Testis (tissue), 2 donors: ENCODE data around the gene ITPK1.

Experiments used
- CTCF ChIP-seq, 3 experiments: fragments of 450-650 bp in 2 of 3; fragments of 200-600 bp in 1 of 3; sonication (generic) in 1 of 3; IDR thresholded peaks; one replicate each; pipeline ENCODE4 v1.5.1; 2016 to 2019; ENCODE audit warnings: antibody characterized with exemption in 3 of 3, mild to moderate bottlenecking in 2 of 3, moderate library complexity in 1 of 3
- POLR2A ChIP-seq: fragments of 450-650 bp; IDR thresholded peaks from one replicate; pipeline ENCODE4 v1.6.1; 2017; ENCODE audit warnings: antibody characterized with exemption, mild to moderate bottlenecking, moderate library complexity

- no peak for TF ChIP-seq CTCF (IDR thresholded peaks at IDR 0.05)
- TF ChIP-seq POLR2A: no peak
These were observed 192.6 kb downstream of the ITPK1 start, which contains the start of gene CHGA for GRCh38 chr14:92922883-92923743.
